NCI-H2196 (cell line): Measurements from ENCODE around the gene RSBN1.
"Not testable (repeated sequence)": the region's sequence is repeated elsewhere in the genome, so short reads cannot be mapped to it uniquely, and the experiment has no call there.

Experiments used
- DNase-seq: peaks from one replicate; lab custom pipeline; 2025; ENCODE audit not compliant: unreplicated experiment; lab: John Stamatoyannopoulos, UW

Gene RSBN1

DNA sequence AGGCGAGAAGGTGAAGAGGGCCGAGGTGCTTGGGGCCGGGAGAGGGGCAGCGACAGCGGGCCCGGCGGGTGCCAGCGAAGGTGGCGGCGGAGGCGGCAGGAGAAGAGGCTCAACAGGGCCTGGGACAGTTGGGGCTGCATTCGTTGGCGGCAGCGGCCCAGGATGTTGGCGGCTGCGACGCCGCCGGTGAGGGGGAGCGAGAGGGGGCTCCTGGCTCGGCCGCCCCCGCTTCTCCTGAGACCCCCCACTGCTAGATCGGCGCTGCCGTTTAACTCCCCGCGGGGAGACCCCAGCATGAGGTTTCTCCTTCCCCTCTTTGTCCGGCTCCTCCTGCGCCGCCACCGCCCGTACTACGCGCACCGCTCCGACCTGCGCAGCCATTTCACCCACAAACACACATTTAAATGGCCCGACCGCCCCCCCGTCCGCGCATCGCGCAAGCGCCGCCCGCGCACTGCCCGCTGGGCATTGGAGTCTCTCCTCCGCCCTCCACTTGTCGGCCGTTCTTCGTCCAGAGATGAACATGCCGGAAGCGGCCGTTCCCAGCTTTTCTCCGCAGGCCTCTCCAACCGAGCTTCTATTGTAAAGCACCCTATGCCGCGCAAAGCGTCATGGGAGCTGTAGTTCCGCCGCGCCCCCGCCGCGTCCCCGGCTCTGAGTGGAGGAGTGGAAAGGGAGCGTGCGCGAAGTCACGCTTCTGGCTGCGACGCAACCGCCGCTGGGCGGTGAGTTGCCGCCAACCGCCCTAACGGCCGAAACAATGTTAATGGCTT lies at the start of gene RSBN1:
Gene RSBN1, minus strand, starts transcription at position 589 of the 773 bp plus-strand sequence. Its CDS starts 64 bp downstream, at position 525.
- peak; percentile 99 for DNase-seq

GRCh38 chr1:113861641-113862040 lies 49.4 kb upstream of the RSBN1 start:
- no peak for DNase-seq

- no peak for DNase-seq
Measured at GRCh38 chr1:113860891-113861290, 48.6 kb upstream of the RSBN1 start.

DNA sequence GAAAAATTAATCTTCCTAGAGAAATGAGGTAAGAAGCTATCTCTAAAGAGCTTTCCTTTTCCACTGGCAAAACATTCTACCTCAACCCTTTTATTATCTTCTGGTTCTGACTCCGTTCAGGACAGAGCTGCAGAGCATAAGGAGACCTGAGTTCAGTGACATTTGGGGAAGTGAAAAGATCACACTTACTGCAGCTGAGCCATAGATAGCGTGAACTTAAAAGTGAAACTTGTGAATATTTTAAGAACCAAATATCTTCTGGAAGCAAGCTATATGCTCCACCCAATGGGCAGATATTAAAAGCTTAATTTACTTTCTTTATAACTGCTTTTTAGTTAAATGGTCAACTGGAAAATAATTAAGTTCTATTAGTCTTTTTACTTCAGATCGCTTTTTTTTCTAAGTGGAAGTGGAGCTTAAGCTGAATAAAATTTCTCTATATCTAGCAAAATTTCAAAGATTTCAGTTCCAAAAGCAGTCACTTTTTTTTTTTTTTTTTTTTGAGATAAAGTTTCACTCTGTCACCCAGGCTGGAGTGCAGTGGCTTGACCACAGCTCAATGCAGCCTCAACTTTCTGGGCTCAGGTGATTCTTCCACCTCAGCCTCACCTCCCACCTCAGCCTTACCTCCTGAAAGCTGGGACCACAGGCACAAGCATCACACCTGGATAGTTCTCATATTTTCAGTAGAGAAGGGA lies 47.4 kb upstream of the RSBN1 start:
- DNase-seq = no peak

DNA sequence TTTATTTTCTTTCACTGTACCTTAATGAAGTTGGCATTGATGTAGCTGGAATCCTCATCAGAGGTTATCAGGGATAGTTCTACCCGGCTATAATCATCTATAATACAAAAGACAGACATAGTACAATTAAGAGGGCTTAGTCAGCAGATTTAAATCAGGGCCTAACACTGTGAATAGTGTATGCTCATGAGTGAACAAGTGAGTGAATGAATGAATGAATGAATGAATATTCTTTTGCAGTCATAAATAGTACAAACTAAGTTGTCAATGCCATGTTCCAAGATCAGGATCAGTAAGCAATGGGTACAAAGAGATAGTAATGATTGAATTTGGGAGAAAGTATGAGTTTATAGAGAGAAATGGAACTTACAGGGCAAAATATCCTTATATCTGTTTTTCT lies 46.7 kb upstream of the RSBN1 start:
- DNase-seq = no peak

DNA sequence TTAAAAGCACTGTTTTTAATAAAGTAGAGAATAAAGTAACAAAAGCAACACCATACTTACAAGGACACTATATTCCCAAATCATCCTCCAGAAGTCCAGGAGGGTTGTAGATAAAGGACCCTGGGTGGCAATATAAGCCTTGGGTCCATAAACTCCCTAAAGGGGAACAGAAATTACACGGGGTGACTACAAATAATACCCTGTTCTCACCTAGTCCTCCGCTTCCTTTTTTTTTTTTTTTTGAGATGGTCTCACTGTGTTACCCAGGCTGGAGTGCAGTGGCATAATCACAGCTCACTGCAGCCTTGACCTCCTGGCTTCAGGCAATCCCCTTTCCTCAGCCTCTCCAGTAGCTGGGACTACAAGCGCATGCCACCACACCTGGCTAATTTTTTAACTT lies 46.1 kb upstream of the RSBN1 start:
- DNase-seq = no peak

GRCh38 chr1:113857776-113858175 lies 45.5 kb upstream of the RSBN1 start:
- no peak for DNase-seq

DNA sequence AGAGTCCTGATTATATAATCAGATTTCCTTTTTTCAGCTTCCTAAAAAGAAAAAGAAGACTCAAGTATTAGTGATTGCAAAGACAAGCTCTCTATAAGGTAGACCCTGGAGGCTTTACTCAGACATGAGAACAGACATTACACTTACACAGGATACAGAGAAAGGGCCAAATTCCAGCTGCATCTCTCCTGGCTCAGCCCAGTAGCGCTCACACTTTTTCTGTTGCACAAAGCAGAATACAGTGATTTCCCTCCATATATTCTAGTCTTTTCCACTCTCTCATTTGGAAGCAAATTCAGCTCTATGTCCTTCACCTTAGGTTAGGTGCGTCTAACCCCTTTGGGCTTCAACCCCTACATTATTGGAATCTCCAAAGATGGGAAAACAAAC lies 44.1 kb upstream of the RSBN1 start:
- DNase-seq = no peak

DNA sequence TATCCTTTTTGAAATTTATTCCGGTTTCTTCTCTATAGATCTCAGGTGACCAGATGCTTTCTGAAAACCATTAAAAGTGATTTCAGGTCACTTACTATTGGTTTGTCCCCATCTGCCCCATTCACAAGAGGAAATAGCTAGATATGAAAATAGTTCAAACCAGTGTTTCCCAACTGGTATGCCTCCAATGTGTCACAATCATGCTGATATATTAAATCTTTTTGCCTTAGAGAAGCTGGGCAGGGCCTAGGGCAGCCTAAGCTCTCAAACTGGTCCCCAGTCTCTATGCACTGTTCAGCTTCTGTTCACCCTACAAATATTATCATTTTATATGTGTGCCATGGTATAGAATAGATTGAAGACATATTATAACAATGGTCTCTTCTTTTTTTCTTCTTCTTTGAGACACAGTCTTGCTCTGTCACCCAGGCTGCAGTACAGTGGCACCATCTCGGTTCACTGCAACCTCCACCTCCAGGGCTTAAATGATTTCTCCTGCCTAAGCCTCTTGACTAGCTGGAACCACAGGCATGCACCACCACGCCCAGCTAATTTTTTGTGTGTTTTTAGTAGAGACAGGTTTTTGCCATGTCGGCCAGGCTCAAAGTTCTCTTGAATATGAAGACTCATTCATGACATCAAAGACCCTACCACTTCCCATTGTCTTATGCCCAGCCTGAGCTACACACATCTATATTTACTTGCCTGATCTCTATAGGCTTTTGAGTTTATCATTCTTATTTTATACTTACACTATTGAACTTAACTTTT lies 43.5 kb upstream of the RSBN1 start:
- no peak for DNase-seq

DNA sequence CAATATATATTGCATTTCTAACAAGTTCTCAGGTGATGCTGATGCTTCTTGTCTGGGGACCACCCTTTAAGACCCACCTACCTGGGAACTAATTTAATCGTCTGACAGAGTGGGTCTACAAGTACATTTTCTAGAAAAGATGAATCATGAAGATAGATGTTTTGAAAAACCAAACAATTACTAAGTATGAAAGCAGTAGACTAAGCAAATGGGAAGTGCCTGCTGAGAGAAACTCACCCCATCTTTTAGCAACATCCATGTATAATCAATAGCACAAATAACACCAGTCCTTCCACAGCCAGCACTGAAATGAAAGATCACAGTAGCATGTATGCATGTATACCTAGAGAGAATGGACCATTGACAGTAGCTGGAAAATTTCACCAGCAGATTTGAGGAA lies 42.0 kb upstream of the RSBN1 start:
- DNase-seq = no peak

DNA sequence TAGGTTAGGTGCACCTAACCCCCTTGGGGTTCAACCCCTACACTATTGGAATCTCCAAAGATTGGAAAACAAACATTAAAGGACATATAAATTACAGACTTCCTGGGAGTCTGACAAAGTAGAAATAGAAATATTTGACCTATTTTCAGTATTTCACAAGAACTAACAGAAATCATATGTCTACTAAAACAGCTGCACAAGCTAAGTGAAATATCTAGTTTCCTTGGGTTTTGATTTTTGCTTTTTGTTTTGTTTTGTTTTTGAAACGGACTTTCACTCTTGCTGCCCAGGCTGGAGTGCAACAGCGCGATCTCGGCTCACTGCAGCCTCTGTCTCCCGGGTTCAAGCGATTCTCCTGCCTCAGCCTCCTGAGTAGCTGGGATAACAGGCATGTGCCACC lies 40.4 kb upstream of the RSBN1 start:
- not testable (repeated sequence) for DNase-seq

DNA sequence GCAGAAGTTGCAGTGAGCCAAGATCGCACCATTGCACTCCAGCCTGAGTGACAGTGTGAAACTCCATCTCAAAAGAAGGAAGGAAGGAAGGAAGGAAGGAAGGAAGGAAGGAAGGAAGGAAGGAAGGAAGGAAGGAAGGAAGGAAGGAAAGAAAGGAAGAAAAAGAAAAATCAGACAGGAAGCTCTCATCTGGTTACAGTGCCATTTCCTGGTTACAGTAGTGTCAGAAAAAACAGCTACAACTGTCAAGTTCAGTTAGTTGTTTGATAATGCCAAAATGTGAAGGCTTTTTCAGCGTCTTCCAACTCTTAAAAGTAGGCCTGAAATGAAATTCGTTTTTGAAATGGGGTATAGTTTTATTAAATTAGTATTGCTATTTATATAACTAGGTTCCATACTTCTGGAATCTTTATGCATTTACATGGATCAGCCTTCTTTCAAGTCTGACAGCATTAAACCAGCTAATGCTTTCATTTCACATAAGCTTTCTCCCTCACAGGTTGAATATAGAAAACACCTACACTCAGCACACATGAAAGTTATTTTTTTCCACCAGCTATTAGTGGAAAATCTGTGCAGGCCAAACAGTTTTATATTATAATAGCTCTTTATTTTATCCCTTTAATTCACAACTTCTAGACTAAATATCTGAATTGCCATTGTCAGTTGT lies 38.0 kb upstream of the RSBN1 start:
- no peak for DNase-seq

GRCh38 chr1:113849072-113849471 lies 36.8 kb upstream of the RSBN1 start:
- no peak for DNase-seq

GRCh38 chr1:113846391-113847035 lies 34.2 kb upstream of the RSBN1 start:
- no peak for DNase-seq

GRCh38 chr1:113836534-113836933 lies 24.3 kb upstream of the RSBN1 start:
- no peak for DNase-seq

DNA sequence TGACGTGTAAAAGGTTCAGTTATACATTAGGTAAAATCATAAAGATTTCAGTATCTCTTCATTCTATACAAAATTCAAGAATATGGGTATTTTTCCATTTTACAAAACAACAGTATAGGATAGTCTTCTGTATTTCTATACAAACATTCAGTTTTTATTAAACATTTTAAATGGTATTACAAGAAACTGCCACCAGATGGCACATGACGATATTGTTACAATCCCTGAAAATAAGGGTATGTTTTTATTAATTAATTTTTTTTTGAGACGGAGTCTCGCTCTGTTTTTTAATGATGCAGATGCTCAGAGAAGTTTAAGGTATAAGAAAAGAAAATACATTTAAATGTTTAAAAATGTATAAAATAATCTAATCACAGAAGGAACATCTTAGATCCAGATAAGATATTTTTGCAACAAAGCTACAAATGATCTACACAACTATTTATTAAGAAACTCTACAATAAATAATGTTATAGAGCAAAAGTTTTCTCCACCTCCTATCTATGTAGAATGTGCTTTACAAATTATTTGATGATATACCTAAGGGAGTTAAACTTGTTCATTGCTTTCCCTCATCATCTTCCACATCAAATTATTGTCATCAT lies 23.5 kb upstream of the RSBN1 start:
- peak; percentile 54 for DNase-seq

DNA sequence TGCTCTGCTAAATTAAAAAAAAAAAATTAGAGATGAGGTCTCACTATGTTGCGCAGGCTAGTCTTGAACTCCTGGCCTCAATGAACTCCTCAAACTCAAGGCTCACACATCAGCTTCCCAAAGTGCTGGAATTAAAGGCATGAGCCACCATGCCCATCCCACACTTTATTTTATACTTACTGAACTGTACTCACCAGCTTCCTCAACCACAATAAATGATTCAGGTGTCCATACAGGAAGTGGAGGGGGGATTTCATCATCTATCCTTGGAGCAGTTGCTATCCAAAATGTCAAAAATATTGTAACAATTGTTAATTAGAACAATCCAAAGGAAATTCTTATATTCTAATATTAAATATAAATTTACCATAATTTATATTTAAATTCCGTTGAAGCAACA lies 22.4 kb upstream of the RSBN1 start:
- DNase-seq = no peak

DNA sequence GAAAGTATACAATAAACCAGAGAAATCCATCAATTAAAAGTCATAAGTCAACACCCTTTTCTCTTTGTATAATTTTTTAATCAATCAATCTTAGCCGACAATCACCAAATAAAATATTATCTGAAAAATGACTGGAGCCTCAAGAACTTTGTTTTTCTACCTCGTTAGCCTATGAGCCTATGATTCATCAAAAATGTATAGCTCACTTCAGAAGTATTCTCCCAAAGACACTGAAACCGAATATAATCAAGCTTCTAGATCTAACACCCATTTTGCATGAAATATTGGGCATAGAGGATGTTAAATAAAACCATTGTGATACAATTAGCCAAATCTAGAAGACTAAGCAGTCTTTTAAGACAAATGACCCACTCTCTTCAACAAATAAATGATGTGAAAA lies 17.8 kb upstream of the RSBN1 start:
- DNase-seq = no peak

DNA sequence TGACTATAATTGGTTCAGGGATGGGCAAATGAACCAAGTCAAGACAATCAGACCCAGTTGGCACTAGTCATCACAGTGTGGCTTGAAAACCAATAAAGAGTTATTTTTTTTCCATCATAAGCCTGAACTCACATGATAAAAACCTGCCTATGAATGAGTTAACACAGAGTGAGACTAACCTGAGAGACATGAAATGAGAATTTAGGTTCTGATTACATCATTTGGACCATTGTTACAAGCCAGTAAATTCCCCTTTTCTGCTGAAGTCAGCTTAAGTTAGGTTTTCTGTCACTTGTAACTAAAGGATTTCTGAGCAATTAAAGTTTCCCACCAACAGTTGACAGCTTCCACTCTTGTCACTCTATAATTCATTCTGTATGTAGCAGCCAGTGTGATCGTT lies 9.6 kb upstream of the RSBN1 start:
- no peak for DNase-seq

DNA sequence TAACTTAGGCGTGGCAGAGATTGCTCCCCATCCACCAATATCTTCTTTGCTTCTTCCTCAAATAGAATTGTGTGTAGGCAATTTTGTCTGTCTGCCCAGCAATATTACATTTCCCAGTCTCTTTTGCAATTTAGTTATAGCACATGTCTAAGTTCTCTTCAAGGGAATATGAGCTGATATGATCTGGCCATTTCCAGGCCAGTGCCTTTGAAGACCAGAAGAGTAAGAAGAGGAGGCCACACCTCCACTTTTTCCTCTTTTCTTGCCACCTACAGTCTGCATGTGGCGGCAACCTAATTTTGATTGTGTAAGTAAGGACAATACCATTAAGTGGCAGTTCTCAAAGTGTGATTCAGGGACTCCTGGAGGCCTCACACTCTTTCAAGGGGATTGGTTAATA lies 6.3 kb upstream of the RSBN1 start:
- no peak for DNase-seq
